Mammary epithelial cell (primary cell): Measurements from ENCODE around the gene HNRNPH3.

Source experiments
- CTCF ChIP-seq, 2 donors: IDR thresholded peaks in 1 of 2; conservative IDR thresholded peaks in 1 of 2; 2 replicates each; pipeline ENCODE4 v1.5.1; 2011 to 2012; ENCODE audit warnings: inconsistent platforms in 2 of 2, low read length in 2 of 2, mild to moderate bottlenecking in 2 of 2, control low read depth in 1 of 2, low read depth in 1 of 2; ENCODE audit not compliant: insufficient read depth in 1 of 2; ENCODE audit errors: extremely low read depth in 1 of 2
- EZH2 ChIP-seq: IDR thresholded peaks from 2 replicates; pipeline ENCODE4 v1.6.1; 2012; ENCODE audit warnings: low read length, inconsistent platforms, borderline replicate concordance

- TF ChIP-seq CTCF (conservative IDR thresholded peaks at IDR 0.05 in 1 of 2, IDR thresholded peaks at IDR 0.05 in 1 of 2; ENCODE audit: extremely low read depth in 1 of 2, insufficient read depth in 1 of 2, low read depth in 1 of 2, low read length in 2 of 2) (no peak), EZH2 (no peak)
Measured at GRCh38 chr10:68329506-68329861, 2.4 kb upstream of the HNRNPH3 start.
